Measurements from ENCODE around the gene EXOC4. TPM values are rescaled to one million over a fixed set of nuclear protein-coding genes. Genes with fewer than 3 reads are reported as not detected.

The EXOC4 gene
- total and polyA plus RNA-seq, 2 donors (not counting 3 experiments of a cell fraction or from before 2014, with no cell fraction given): 20.3 to 73.1 TPM

DNA sequence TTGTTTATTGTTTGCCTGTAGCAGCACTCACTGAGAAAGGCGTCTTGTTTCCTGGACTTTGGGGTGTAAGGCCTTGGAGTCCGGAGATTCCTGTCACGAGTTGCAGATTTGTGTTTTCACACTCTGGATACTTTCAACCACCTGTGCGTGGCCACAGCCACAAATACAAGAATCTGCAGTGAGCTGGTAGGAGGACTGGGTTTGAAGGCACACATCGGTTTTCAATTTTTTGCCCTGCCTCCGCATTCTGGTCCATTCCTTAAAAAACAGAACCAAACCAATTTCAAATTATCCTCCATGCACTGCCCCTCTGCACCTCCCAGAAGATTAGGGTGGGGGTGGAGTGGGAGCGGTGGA, 619 bp downstream of the EXOC4 start:
- H3K9me3 ChIP-seq (replicated peaks; ENCODE audit: control insufficient read depth, insufficient read depth, low read length): no peaks in the 10 kb centered on the region
- H3K9me1 ChIP-seq (replicated peaks; ENCODE audit: control insufficient read depth, extremely low read depth, insufficient read depth, low read length): no peaks in the 10 kb centered on the region
- FAIRE-seq (no peak), DNase-seq (ENCODE audit: low read depth, low spot score) (peak; percentile 43)
- H3K4me1 ChIP-seq (ENCODE audit: control insufficient read depth, extremely low read depth, insufficient read depth, low read length): peaks cover 10% of the 10 kb centered on the region
- H3K4me3 ChIP-seq (replicated peaks in 1 of 3; ENCODE audit: insufficient read depth in 1 of 3, low read depth in 1 of 3, low read length in 3 of 3): peak overlapping the region; percentile 88 to 95 (median 94)
- H2AFZ ChIP-seq (ENCODE audit: low read depth, low read length): peak overlapping the region; percentile 46
- TSS peak; percentile 57 for BruUV-seq (replicated peaks)
- H3K36me3 ChIP-seq (ENCODE audit: control insufficient read depth in 2 of 2, extremely low read depth in 1 of 2, insufficient read depth in 2 of 2, low read length in 2 of 2): no peaks in the 10 kb centered on the region
- H4K20me1 ChIP-seq (replicated peaks; ENCODE audit: control insufficient read depth, extremely low read depth, insufficient read depth, low read length): no peaks in the 10 kb centered on the region
- H3K4me2 ChIP-seq (ENCODE audit: insufficient read depth, low read length): peak overlapping the region; percentile 94
- CTCF ChIA-PET: interaction anchor here (0.9 to 1.8 kb wide), 6 partner anchors 16 to 543 kb away, joined by 3 to 6 read pairs (median 4); no protein-coding TSS in a partner anchor
- intact Hi-C loops (cut with micrococcal nuclease): loop anchor here (5.0 kb wide), 1 partner anchor 171 kb away; the partner anchor contains the start of gene CHCHD3
- H3K9ac ChIP-seq (replicated peaks; ENCODE audit: extremely low read depth, insufficient read depth, low read length): peak overlapping the region; percentile 88
- TF ChIP-seq FOS (IDR thresholded peaks at IDR 0.05; ENCODE audit: borderline replicate concordance, insufficient read depth, low read length) (no peak), GATA2 (IDR thresholded peaks at IDR 0.05; ENCODE audit: insufficient read depth, insufficient read length, low read depth, low read length) (no peak), JUN (IDR thresholded peaks at IDR 0.05; ENCODE audit: borderline replicate concordance, insufficient read depth, insufficient read length, low read depth) (no peak), EZH2 (IDR thresholded peaks at IDR 0.05; ENCODE audit: borderline replicate concordance, low read depth, low read length, severe bottlenecking) (no peak), MYC (IDR thresholded peaks at IDR 0.05; ENCODE audit: low read depth, low read length) (no peak), POLR2A (IDR thresholded peaks at IDR 0.05; ENCODE audit: low read depth, low read length) (no peak), POLR2AphosphoS5 (IDR thresholded peaks at IDR 0.05; ENCODE audit: insufficient read depth, low read depth, low read length) (no peak)
- TF ChIP-seq, protein P1, sequence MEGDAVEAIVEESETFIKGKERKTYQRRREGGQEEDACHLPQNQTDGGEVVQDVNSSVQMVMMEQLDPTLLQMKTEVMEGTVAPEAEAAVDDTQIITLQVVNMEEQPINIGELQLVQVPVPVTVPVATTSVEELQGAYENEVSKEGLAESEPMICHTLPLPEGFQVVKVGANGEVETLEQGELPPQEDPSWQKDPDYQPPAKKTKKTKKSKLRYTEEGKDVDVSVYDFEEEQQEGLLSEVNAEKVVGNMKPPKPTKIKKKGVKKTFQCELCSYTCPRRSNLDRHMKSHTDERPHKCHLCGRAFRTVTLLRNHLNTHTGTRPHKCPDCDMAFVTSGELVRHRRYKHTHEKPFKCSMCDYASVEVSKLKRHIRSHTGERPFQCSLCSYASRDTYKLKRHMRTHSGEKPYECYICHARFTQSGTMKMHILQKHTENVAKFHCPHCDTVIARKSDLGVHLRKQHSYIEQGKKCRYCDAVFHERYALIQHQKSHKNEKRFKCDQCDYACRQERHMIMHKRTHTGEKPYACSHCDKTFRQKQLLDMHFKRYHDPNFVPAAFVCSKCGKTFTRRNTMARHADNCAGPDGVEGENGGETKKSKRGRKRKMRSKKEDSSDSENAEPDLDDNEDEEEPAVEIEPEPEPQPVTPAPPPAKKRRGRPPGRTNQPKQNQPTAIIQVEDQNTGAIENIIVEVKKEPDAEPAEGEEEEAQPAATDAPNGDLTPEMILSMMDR (IDR thresholded peaks at IDR 0.05; ENCODE audit: extremely low read depth in 1 of 2, insufficient read depth in 1 of 2, low read depth in 1 of 2, low read length in 2 of 2): no peak
- TF ChIP-seq, protein P2, sequence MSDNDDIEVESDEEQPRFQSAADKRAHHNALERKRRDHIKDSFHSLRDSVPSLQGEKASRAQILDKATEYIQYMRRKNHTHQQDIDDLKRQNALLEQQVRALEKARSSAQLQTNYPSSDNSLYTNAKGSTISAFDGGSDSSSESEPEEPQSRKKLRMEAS (IDR thresholded peaks at IDR 0.05; ENCODE audit: insufficient read depth, insufficient read length): no peak
- no peaks in the 10 kb centered on the region for H3K27me3 ChIP-seq (ENCODE audit: control insufficient read depth in 2 of 2, insufficient read depth in 2 of 2, low read length in 2 of 2)
- POLR2A ChIA-PET: interaction anchor here (0.6 kb wide), 1 partner anchor 51 kb away, joined by 4 read pairs; no protein-coding TSS in a partner anchor
- peaks cover 14% of the 10 kb centered on the region for H3K79me2 ChIP-seq (ENCODE audit: control insufficient read depth, insufficient read depth, low read length)
- dilution Hi-C loops (cut with MboI; ENCODE audit: extremely low pct_ligation_motif_present, low sequenced_read_pairs): no loop called here
- H3K27ac ChIP-seq (ENCODE audit: insufficient read depth, low read depth, low read length): peak overlapping the region; percentile 57
